ENCODE results near the gene CDKL1. TPM values are rescaled to one million over a fixed set of nuclear protein-coding genes. Genes with fewer than 3 reads are reported as not detected.

CDKL1 gene
- total RNA-seq, 1 donor: 10.5 TPM

GRCh38 chr14:50333014-50333509 is 63.6 kb downstream of the CDKL1 start:
- Histone ChIP-seq H3K27me3 (ENCODE audit: insufficient read depth, low read length) (no peaks in the 10 kb centered on the region), H3K4me3 (ENCODE audit: insufficient read depth, low read length) (no peak overlapping the region), H4K20me1 (ENCODE audit: insufficient read depth, low read length) (no peaks in the 10 kb centered on the region), H3K27ac (ENCODE audit: low read depth, low read length) (peak overlapping the region; percentile 45), H3K4me2 (ENCODE audit: insufficient read depth, low read length) (peak overlapping the region; percentile 28), H3K36me3 (ENCODE audit: insufficient read depth, low read length) (no peaks in the 10 kb centered on the region), H3K9me3 (ENCODE audit: low read depth, low read length) (no peaks in the 10 kb centered on the region), H2AFZ (ENCODE audit: low read length) (peak overlapping the region; percentile 17), H3K79me2 (ENCODE audit: insufficient read depth, low read length) (no peaks in the 10 kb centered on the region), H3K4me1 (ENCODE audit: insufficient read depth, low read length) (peaks cover 29% of the 10 kb centered on the region)
- no peak for TF ChIP-seq CTCF (IDR thresholded peaks at IDR 0.05; ENCODE audit: extremely low read depth, low read depth, low read length)
- no peak for DNase-seq (ENCODE audit: insufficient read length, low spot score, missing footprints)

- H3K4me2 ChIP-seq (ENCODE audit: insufficient read depth, low read length): no peak overlapping the region
- H2AFZ ChIP-seq (ENCODE audit: low read length): no peak overlapping the region
- peaks cover 29% of the 10 kb centered on the region for H3K4me1 ChIP-seq (ENCODE audit: insufficient read depth, low read length)
- DNase-seq (ENCODE audit: insufficient read length, low spot score, missing footprints): no peak
- no peak overlapping the region for H3K4me3 ChIP-seq (ENCODE audit: insufficient read depth, low read length)
- H3K36me3 ChIP-seq (ENCODE audit: insufficient read depth, low read length): no peaks in the 10 kb centered on the region
- no peak overlapping the region for H3K27ac ChIP-seq (ENCODE audit: low read depth, low read length)
- H3K27me3 ChIP-seq (ENCODE audit: insufficient read depth, low read length): no peaks in the 10 kb centered on the region
- H3K9me3 ChIP-seq (ENCODE audit: low read depth, low read length): no peaks in the 10 kb centered on the region
- no peaks in the 10 kb centered on the region for H3K79me2 ChIP-seq (ENCODE audit: insufficient read depth, low read length)
- no peak for TF ChIP-seq CTCF (IDR thresholded peaks at IDR 0.05; ENCODE audit: extremely low read depth, low read depth, low read length)
- no peaks in the 10 kb centered on the region for H4K20me1 ChIP-seq (ENCODE audit: insufficient read depth, low read length)
Observed at GRCh38 chr14:50331596-50331995, 65.1 kb downstream of the CDKL1 start.

- Histone ChIP-seq H3K27me3 (ENCODE audit: insufficient read depth, low read length) (no peaks in the 10 kb centered on the region), H3K4me1 (ENCODE audit: insufficient read depth, low read length) (peaks cover 25% of the 10 kb centered on the region), H3K9me3 (ENCODE audit: low read depth, low read length) (no peaks in the 10 kb centered on the region), H2AFZ (ENCODE audit: low read length) (peak overlapping the region; percentile 58), H3K36me3 (ENCODE audit: insufficient read depth, low read length) (no peaks in the 10 kb centered on the region), H4K20me1 (ENCODE audit: insufficient read depth, low read length) (peaks cover 6% of the 10 kb centered on the region), H3K79me2 (ENCODE audit: insufficient read depth, low read length) (peaks cover 10% of the 10 kb centered on the region), H3K27ac (ENCODE audit: low read depth, low read length) (peak overlapping the region; percentile 90), H3K4me2 (ENCODE audit: insufficient read depth, low read length) (peak overlapping the region; percentile 76), H3K4me3 (ENCODE audit: insufficient read depth, low read length) (peak overlapping the region; percentile 43)
- peak; percentile 77 for DNase-seq (ENCODE audit: insufficient read length, low spot score, missing footprints)
- peak; percentile 95 for TF ChIP-seq CTCF (IDR thresholded peaks at IDR 0.05; ENCODE audit: extremely low read depth, low read depth, low read length)
Observed at GRCh38 chr14:50321009-50321660, 75.5 kb downstream of the CDKL1 start.

DNA sequence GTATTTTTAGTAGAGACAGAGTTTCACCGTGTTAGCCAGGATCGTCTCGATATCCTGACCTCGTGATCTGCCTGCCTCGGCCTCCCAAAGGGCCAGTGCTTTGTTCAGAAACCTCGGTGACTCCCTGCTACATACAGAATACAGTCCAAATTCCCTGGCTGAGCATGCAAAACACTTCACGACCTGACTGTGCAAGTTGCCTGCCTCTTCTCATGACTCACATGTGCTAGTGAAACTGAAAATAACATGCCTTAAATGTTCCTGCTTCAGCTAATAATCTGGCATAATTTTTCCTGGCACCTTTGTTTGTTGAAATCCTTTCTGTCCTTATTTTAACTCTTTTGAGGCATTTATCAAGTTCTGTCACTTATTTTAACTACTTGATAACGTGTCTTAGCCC is 76.4 kb downstream of the CDKL1 start:
- peaks cover 6% of the 10 kb centered on the region for H4K20me1 ChIP-seq (ENCODE audit: insufficient read depth, low read length)
- peaks cover 25% of the 10 kb centered on the region for H3K4me1 ChIP-seq (ENCODE audit: insufficient read depth, low read length)
- peak; percentile 66 for DNase-seq (ENCODE audit: insufficient read length, low spot score, missing footprints)
- TF ChIP-seq CTCF (IDR thresholded peaks at IDR 0.05; ENCODE audit: extremely low read depth, low read depth, low read length): no peak
- H3K36me3 ChIP-seq (ENCODE audit: insufficient read depth, low read length): no peaks in the 10 kb centered on the region
- peaks cover 10% of the 10 kb centered on the region for H3K79me2 ChIP-seq (ENCODE audit: insufficient read depth, low read length)
- H3K27me3 ChIP-seq (ENCODE audit: insufficient read depth, low read length): no peaks in the 10 kb centered on the region
- H3K27ac ChIP-seq (ENCODE audit: low read depth, low read length): peak overlapping the region; percentile 90
- peak overlapping the region; percentile 21 for H3K4me3 ChIP-seq (ENCODE audit: insufficient read depth, low read length)
- peak overlapping the region; percentile 76 for H3K4me2 ChIP-seq (ENCODE audit: insufficient read depth, low read length)
- no peaks in the 10 kb centered on the region for H3K9me3 ChIP-seq (ENCODE audit: low read depth, low read length)
- H2AFZ ChIP-seq (ENCODE audit: low read length): no peak overlapping the region

Data from osteoblast (primary cell).